SK-N-SH treated with all-trans-retinoic acid at 6 μM for 48 hours (cell line): Measurements from ENCODE around the gene MED31.

Experiments
- ATAC-seq: fragments of 200-7000 bp; cut with Tn5 transposase; 3 replicates; pipeline ENCODE4 v1.9.1; 2020; ENCODE audit warnings: mild to moderate bottlenecking, moderate library complexity
- ARNTL ChIP-seq: fragments of 450-650 bp; formaldehyde crosslinking; IDR thresholded peaks from 2 replicates; pipeline ENCODE4 v1.5.0; 2020; ENCODE audit warnings: low read depth, mild to moderate bottlenecking, moderate library complexity, borderline replicate concordance
- BACH2 ChIP-seq: fragments of 250-450 bp; sonication (Bioruptor Pico); IDR thresholded peaks from 2 replicates; pipeline ENCODE4 v1.9.0; 2021; ENCODE audit warnings: mild to moderate bottlenecking, borderline replicate concordance
- CREB5 ChIP-seq: fragments of 250-450 bp; sonication (Bioruptor Pico); IDR thresholded peaks from 2 replicates; pipeline ENCODE4 v1.5.1; 2020; ENCODE audit warnings: low read depth, mild to moderate bottlenecking, moderate library complexity
- CSDC2 ChIP-seq: fragments of 250-450 bp; sonication (Bioruptor Pico); IDR thresholded peaks from 2 replicates; pipeline ENCODE4 v1.5.0; 2020; ENCODE audit warnings: mild to moderate bottlenecking, moderate library complexity
- ESRRG ChIP-seq: fragments of 250-450 bp; sonication (Bioruptor Pico); IDR thresholded peaks from 2 replicates; pipeline ENCODE4 v1.6.1; 2021; ENCODE audit warnings: mild to moderate bottlenecking
- GLIS3 ChIP-seq: fragments of 250-450 bp; sonication (Bioruptor Pico); IDR thresholded peaks from 2 replicates; pipeline ENCODE4 v1.5.0; 2020; ENCODE audit warnings: mild to moderate bottlenecking, moderate library complexity
- ISL1 ChIP-seq: fragments of 250-450 bp; sonication (Bioruptor Pico); IDR thresholded peaks from 2 replicates; pipeline ENCODE4 v2.1.2; 2022; ENCODE audit warnings: mild to moderate bottlenecking, moderate library complexity
- OSR1 ChIP-seq: fragments of 250-450 bp; sonication (Bioruptor Pico); IDR thresholded peaks from 2 replicates; pipeline ENCODE4 v1.8.0; 2022; ENCODE audit warnings: moderate library complexity, mild to moderate bottlenecking, inconsistent platforms
- POU6F1 ChIP-seq: fragments of 250-450 bp; sonication (Bioruptor Pico); IDR thresholded peaks from 2 replicates; pipeline ENCODE4 v1.8.0; 2021; ENCODE audit warnings: low read depth, mild to moderate bottlenecking, moderate library complexity, borderline replicate concordance
- PPARA ChIP-seq: fragments of 250-450 bp; sonication (Bioruptor Pico); IDR thresholded peaks from 2 replicates; pipeline ENCODE4 v1.5.0; 2020; ENCODE audit warnings: mild to moderate bottlenecking, borderline replicate concordance
- RARB ChIP-seq: fragments of 250-450 bp; sonication (Bioruptor Pico); IDR thresholded peaks from 2 replicates; pipeline ENCODE4 v1.8.0; 2021; ENCODE audit warnings: mild to moderate bottlenecking, moderate library complexity
- TCF4 ChIP-seq: fragments of 250-450 bp; sonication (Bioruptor Pico); IDR thresholded peaks from 2 replicates; pipeline ENCODE4 v1.8.0; 2021; ENCODE audit warnings: mild to moderate bottlenecking, moderate library complexity, borderline replicate concordance
- ZFP3 ChIP-seq: fragments of 250-450 bp; sonication (Bioruptor Pico); IDR thresholded peaks from 2 replicates; pipeline ENCODE4 v1.5.0; 2020; ENCODE audit warnings: mild to moderate bottlenecking, moderate library complexity
- ZFP30 ChIP-seq: fragments of 450-650 bp; formaldehyde crosslinking; IDR thresholded peaks from 2 replicates; pipeline ENCODE4 v1.5.0; 2022; ENCODE audit warnings: mild to moderate bottlenecking, moderate library complexity
- ZNF70 ChIP-seq: fragments of 450-650 bp; formaldehyde crosslinking; IDR thresholded peaks from 2 replicates; pipeline ENCODE4 v1.5.0; 2020; ENCODE audit warnings: mild to moderate bottlenecking, moderate library complexity
- ZNF8 ChIP-seq: fragments of 450-650 bp; formaldehyde crosslinking; IDR thresholded peaks from 2 replicates; pipeline ENCODE4 v1.5.0; 2020; ENCODE audit warnings: mild to moderate bottlenecking, moderate library complexity
- TF ChIP-seq, protein P1 (sequence below): fragments of 250-450 bp; sonication (Bioruptor Pico); IDR thresholded peaks from 2 replicates; pipeline ENCODE4 v1.5.1; 2021; ENCODE audit warnings: mild to moderate bottlenecking, moderate library complexity

The MED31 gene

GRCh38 chr17:6651354-6651918 lies at the start of gene MED31, which contains the start of gene C17orf100:
Gene MED31 (minus strand): TSS chr17:6651605. CDS start chr17:6651528, 77 bp downstream.
Gene C17orf100 (plus strand): TSS chr17:6651762. CDS start chr17:6651914, 152 bp downstream.
- peak; percentile 98 for ATAC-seq
- TF ChIP-seq, protein P1, sequence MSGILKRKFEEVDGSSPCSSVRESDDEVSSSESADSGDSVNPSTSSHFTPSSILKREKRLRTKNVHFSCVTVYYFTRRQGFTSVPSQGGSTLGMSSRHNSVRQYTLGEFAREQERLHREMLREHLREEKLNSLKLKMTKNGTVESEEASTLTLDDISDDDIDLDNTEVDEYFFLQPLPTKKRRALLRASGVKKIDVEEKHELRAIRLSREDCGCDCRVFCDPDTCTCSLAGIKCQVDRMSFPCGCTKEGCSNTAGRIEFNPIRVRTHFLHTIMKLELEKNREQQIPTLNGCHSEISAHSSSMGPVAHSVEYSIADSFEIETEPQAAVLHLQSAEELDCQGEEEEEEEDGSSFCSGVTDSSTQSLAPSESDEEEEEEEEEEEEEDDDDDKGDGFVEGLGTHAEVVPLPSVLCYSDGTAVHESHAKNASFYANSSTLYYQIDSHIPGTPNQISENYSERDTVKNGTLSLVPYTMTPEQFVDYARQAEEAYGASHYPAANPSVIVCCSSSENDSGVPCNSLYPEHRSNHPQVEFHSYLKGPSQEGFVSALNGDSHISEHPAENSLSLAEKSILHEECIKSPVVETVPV (CRISPR knock-in tag): no peak
- TF ChIP-seq RARB (CRISPR knock-in tag) (no peak), ZFP30 (CRISPR knock-in tag) (no peak)

GRCh38 chr17:6700948-6701307 lies 49.5 kb upstream of the MED31 start:
- no peak for ATAC-seq
- TF ChIP-seq ISL1 (CRISPR knock-in tag) (no peak), ZFP30 (CRISPR knock-in tag) (no peak)

- no peak for ATAC-seq
- TF ChIP-seq PPARA (CRISPR knock-in tag) (no peak), ZFP30 (CRISPR knock-in tag) (no peak)
- TF ChIP-seq, all 23 proteins: peak for 0
These were observed 48.9 kb upstream of the MED31 start for GRCh38 chr17:6699997-6700947.

DNA sequence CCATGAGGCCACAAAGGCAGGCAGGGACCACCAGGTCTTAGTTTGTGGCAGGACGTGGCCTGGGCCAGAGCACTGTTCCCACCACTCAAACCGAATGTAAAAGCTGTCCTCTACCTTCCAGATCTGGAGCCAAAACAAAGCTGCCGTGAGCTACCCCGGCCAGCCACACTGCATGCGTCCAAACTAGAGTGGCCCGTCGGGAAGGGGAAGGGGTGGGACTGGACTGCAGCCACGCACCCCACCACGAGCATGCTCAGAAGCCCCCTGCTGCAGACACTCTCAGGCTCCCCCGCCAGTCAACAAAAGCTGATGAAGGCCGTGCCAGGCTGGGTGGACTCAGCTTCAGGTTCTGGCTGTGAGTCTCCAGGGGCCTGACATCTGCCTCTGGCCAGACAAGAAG lies 46.6 kb upstream of the MED31 start:
- TF ChIP-seq CREB5: no peak
- TF ChIP-seq BACH2 (CRISPR knock-in tag): no peak
- TF ChIP-seq POU6F1 (CRISPR knock-in tag): no peak
- TF ChIP-seq ZFP30 (CRISPR knock-in tag): no peak
- no peak for TF ChIP-seq ESRRG (CRISPR knock-in tag)
- TF ChIP-seq CSDC2 (CRISPR knock-in tag): no peak
- no peak for ATAC-seq

GRCh38 chr17:6696906-6697305 lies 45.5 kb upstream of the MED31 start:
- no peak for ATAC-seq
- TF ChIP-seq TCF4: no peak
- no peak for TF ChIP-seq ZNF70 (CRISPR knock-in tag)
- no peak for TF ChIP-seq ARNTL (CRISPR knock-in tag)
- no peak for TF ChIP-seq ISL1 (CRISPR knock-in tag)
- no peak for TF ChIP-seq PPARA (CRISPR knock-in tag)
- TF ChIP-seq CREB5: no peak
- TF ChIP-seq BACH2 (CRISPR knock-in tag): no peak
- no peak for TF ChIP-seq CSDC2 (CRISPR knock-in tag)
- TF ChIP-seq OSR1 (CRISPR knock-in tag): no peak

DNA sequence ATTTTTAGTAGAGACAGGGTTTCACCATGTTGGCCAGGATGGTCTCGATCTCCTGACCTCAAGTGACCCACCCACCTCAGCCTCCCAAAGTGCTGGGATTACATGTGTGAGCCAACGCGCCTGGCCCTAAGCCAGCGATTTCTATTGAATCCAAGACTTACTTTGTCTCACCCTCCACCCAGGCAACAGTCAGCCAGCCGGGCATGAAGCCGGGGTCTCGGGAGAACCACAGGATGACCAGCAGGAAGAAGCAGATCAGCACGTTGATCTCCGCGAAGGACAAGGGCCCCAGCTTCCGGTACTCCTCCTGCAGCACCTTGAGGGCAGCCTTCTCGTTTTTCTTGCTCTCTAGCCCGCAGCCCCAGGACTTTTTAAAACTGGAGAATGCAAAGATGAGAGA lies 44.2 kb upstream of the MED31 start:
- TF ChIP-seq ARNTL (CRISPR knock-in tag) (no peak), ZFP3 (CRISPR knock-in tag) (no peak), TCF4 (no peak), CREB5 (no peak), ESRRG (CRISPR knock-in tag) (no peak), POU6F1 (CRISPR knock-in tag) (no peak), ZNF8 (CRISPR knock-in tag) (no peak), CSDC2 (CRISPR knock-in tag) (no peak), GLIS3 (no peak), OSR1 (CRISPR knock-in tag) (no peak), PPARA (CRISPR knock-in tag) (no peak)
- TF ChIP-seq, protein P1 (CRISPR knock-in tag): no peak
- no peak for ATAC-seq
